ENCODE data around the gene CD300LG. TPM values are rescaled to one million over a fixed set of nuclear protein-coding genes. Genes with fewer than 3 reads are reported as not detected.
A peak's percentile ranks its signal among the peaks of the same experiment; 100 is the strongest.
"Not testable (repeated sequence)": the region's sequence is repeated elsewhere in the genome, so short reads cannot be mapped to it uniquely, and the experiment has no call there.

CD300LG gene, protein sequence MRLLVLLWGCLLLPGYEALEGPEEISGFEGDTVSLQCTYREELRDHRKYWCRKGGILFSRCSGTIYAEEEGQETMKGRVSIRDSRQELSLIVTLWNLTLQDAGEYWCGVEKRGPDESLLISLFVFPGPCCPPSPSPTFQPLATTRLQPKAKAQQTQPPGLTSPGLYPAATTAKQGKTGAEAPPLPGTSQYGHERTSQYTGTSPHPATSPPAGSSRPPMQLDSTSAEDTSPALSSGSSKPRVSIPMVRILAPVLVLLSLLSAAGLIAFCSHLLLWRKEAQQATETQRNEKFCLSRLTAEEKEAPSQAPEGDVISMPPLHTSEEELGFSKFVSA
- total RNA-seq: not detected

DNA sequence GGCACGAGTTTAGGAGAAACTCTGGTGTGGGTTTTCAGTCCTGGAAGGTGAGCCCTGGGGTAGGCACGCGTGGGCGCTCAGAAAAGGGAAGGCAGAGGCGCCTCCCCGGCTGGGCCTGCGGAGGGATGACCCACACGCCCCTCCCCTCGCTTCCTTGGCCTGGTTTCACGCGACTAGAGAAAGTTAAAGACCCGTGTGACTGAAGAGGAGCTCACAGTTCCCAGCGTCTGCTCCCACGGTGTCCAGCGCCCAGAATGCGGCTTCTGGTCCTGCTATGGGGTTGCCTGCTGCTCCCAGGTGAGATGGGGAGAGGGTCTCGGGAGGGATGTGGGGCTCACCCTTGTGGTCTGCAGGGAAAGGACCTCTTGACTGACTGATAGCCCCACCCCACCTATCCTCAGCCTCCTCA lies at the start of gene CD300LG:
Gene CD300LG, plus strand, starts transcription at position 214 of the 409 bp plus-strand sequence. Its CDS starts 41 bp downstream, at position 255.
- ATAC-seq (no peak), DNase-seq (ENCODE audit: low spot score) (no peak)
- H3K36me3 Mint-ChIP-seq: no peaks in the 10 kb centered on the region
- H3K27ac Mint-ChIP-seq: no peak within 1 kb of the TSS
- no peaks in the 10 kb centered on the region for H3K4me1 Mint-ChIP-seq (ENCODE audit: low read depth in 2 of 2)
- H3K27me3 Mint-ChIP-seq: peaks cover 8 to 29% of the 10 kb centered on the region in 2 donors
- no peaks in the 10 kb centered on the region for H3K9me3 Mint-ChIP-seq
- no peak within 1 kb of the TSS for H3K4me3 Mint-ChIP-seq

DNA sequence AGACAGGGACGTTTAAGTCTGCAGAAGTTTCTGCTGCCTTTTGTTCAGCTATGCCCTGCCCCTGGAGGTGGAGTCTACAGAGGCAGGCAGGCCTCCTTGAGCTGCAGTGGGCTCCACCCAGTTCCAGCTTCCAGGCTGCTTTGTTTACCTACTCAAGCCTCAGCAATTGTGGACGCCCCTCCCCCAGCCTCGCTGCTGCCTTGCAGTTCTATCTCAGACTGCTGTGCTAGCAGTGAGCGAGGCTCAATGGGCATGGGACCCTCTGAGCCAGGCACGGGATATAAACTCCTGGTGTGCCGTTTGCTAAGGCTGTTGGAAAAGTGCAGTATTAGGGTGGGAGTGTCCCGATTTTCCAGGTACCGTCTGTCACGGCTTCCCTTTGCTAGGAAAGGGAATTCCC lies 49.0 kb upstream of the CD300LG start:
- peaks cover 43 to 48% of the 10 kb centered on the region in 2 donors for H3K27me3 Mint-ChIP-seq
- ATAC-seq; DNase-seq (ENCODE audit: low spot score); H3K4me3 Mint-ChIP-seq; H3K27ac Mint-ChIP-seq; H3K9me3 Mint-ChIP-seq; H3K4me1 Mint-ChIP-seq (ENCODE audit: low read depth in 2 of 2); H3K36me3 Mint-ChIP-seq: not testable (repeated sequence)

DNA sequence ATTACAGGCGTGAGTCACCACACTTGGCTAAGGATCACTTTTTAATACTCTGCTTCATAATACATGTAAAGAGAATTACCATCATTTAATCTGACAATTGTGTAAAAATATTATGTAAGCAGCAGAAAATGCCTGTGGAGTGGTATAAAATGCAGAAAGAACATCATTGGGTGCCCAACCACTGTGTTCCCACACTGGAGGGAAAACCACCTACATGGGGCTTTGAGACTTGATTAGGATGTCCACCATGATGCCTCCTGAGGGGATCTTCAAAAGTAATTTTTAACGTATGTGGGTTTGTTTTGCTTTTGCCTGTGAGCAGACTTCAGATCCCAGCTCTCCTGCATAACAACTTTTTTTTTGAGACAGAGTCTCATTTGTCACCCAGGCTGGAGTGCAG lies 47.9 kb upstream of the CD300LG start:
- no peak for DNase-seq (ENCODE audit: low spot score)
- peaks cover 38 to 44% of the 10 kb centered on the region in 2 donors for H3K27me3 Mint-ChIP-seq
- no peaks in the 10 kb centered on the region for H3K4me1 Mint-ChIP-seq (ENCODE audit: low read depth in 2 of 2)
- H3K9me3 Mint-ChIP-seq: no peaks in the 10 kb centered on the region
- no peak overlapping the region for H3K27ac Mint-ChIP-seq
- H3K4me3 Mint-ChIP-seq: no peak overlapping the region
- H3K36me3 Mint-ChIP-seq: no peaks in the 10 kb centered on the region
- ATAC-seq: no peak

DNA sequence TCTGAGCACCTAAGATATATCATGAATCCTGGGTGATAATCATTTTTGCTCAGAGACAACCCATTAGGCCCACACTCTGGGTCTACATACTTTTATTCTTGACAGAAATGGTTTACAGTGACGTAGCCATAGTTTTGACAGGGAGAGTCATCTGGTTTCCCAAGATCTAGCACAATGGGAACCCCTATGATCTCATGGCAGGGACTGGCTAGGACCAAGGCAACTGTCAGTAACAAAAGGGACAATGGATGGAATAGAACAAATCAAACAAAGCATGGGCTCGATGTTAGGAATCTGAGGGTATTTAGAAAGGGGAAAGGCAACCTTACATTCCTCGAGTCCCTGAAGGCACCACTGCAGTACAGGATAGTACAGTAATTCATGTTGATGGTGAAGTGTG lies 46.2 kb upstream of the CD300LG start:
- Mint-ChIP-seq H3K4me1 (ENCODE audit: low read depth in 2 of 2) (no peaks in the 10 kb centered on the region), H3K27me3 (peaks cover 32 to 37% of the 10 kb centered on the region in 2 donors), H3K4me3 (no peak overlapping the region), H3K36me3 (no peaks in the 10 kb centered on the region), H3K27ac (no peak overlapping the region), H3K9me3 (no peaks in the 10 kb centered on the region)
- no peak for DNase-seq (ENCODE audit: low spot score)
- ATAC-seq: no peak

DNA sequence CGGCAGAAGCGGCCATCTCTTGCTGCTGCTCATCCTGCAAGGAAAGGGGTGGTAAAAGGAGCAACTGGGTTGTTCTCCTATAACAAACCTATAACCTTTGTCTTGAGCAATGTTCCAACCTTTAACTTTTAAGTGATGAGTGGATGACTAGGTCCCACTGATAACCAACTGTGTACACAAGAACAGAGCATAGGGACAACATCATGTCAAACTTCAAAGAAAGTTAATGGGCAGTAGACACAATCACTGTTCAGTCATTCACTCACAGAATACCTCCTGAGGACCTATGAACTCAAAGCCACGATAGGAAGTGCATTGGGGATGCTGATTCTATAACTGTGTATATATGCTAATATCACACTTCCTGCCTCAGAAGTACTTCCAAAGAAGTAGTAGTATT lies 45.1 kb upstream of the CD300LG start:
- no peak for ATAC-seq

DNA sequence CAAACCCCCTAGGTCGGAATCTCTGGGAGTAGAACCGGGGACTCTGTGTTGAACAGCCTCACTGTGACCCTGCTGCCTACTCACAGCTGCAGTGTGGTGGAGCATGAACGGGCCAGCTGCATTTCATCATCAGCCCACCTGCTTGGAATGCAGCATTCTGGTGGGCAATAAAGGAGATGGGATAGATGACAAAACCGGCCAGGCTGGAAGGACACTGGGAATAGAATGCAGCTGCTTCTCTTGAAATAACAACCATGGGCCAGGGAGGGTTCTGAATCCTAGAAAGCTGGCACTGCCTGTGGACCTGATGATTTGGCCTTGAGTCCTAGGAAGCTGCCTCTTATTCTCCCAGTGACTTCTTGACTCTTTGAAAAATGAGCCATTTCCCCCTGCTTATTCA lies 43.2 kb upstream of the CD300LG start:
- ATAC-seq (no peak), DNase-seq (ENCODE audit: low spot score) (no peak)
- H3K27ac Mint-ChIP-seq: no peak overlapping the region
- H3K4me1 Mint-ChIP-seq (ENCODE audit: low read depth in 2 of 2): no peaks in the 10 kb centered on the region
- H3K4me3 Mint-ChIP-seq: no peak overlapping the region
- no peaks in the 10 kb centered on the region for H3K36me3 Mint-ChIP-seq
- H3K9me3 Mint-ChIP-seq: no peaks in the 10 kb centered on the region
- peaks cover 17 to 20% of the 10 kb centered on the region in 2 donors for H3K27me3 Mint-ChIP-seq

More for the DNA sequence above, 45.1 kb upstream of the CD300LG start:
- no peak for DNase-seq (ENCODE audit: low spot score)
- no peaks in the 10 kb centered on the region for H3K9me3 Mint-ChIP-seq
- H3K27me3 Mint-ChIP-seq: peaks cover 24 to 27% of the 10 kb centered on the region in 2 donors
- no peak overlapping the region for H3K27ac Mint-ChIP-seq
- no peak overlapping the region for H3K4me3 Mint-ChIP-seq
- H3K36me3 Mint-ChIP-seq: no peaks in the 10 kb centered on the region
- no peaks in the 10 kb centered on the region for H3K4me1 Mint-ChIP-seq (ENCODE audit: low read depth in 2 of 2)

DNA sequence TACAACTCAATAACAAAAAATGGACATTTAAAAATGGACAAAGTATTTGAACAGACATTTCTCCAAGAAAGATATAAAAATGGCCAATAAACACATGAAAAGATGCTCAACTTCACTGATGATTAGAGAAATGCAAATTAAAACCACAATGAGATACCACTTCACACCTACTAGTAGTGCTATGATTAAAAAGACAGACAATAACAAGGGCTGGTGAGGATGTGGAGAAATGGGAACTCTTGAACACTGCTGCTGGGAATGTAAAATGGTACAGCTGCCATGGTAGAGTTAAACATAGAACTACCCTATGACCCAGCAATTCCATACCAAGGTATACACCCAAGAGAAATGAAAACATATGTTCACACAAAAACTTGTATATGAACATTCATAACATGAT lies 41.9 kb upstream of the CD300LG start:
- H3K4me3 Mint-ChIP-seq: no peak overlapping the region
- no peaks in the 10 kb centered on the region for H3K36me3 Mint-ChIP-seq
- ATAC-seq: no peak
- H3K27ac Mint-ChIP-seq: no peak overlapping the region
- no peaks in the 10 kb centered on the region for H3K9me3 Mint-ChIP-seq
- DNase-seq (ENCODE audit: low spot score): no peak
- H3K4me1 Mint-ChIP-seq (ENCODE audit: low read depth in 2 of 2): no peaks in the 10 kb centered on the region
- peaks cover 17 to 20% of the 10 kb centered on the region in 2 donors for H3K27me3 Mint-ChIP-seq

DNA sequence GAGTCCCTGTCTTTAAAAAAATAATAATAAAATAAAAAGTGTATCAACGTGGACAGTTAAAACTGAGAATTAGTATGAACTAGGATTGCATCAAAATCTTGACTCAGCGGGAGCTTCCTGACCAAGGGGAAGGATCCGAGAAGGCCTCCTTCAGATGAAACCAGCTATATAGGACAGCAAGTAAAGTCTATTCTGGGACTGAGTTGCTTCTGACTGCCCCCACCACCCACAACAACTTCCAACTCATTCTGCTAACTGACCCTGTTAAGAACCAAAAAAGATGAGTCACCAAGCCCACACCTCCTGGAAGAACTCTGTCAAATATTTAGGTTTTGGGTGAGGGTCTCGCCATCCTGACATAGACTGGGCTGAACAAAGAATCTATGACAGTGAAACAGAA lies 38.9 kb upstream of the CD300LG start:
- no peaks in the 10 kb centered on the region for H3K4me1 Mint-ChIP-seq (ENCODE audit: low read depth in 2 of 2)
- peaks cover 16 to 20% of the 10 kb centered on the region in 2 donors for H3K27me3 Mint-ChIP-seq
- no peaks in the 10 kb centered on the region for H3K36me3 Mint-ChIP-seq
- no peak for ATAC-seq
- H3K9me3 Mint-ChIP-seq: no peaks in the 10 kb centered on the region
- H3K27ac Mint-ChIP-seq: no peak overlapping the region
- no peak overlapping the region for H3K4me3 Mint-ChIP-seq
- DNase-seq (ENCODE audit: low spot score): no peak

DNA sequence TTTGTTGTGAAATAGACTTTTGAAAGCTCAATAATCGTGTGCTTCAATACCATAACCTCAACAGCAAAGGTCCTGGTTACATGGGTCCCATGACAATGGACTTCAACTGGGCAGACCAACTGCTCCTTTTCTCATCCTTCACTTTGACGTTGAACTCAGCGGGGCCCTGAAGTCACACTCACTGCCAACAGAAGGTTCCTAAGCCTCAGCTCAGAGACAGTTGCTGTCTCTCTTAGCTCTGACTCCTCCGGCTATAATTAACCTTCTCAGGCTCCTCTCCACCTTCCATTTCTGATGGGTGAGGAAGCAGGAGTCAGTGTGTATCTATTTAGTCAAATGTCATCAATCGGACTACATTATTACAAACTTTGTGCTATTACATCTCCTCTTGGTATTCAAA lies 37.9 kb upstream of the CD300LG start:
- H3K36me3 Mint-ChIP-seq: no peaks in the 10 kb centered on the region
- no peak overlapping the region for H3K27ac Mint-ChIP-seq
- H3K27me3 Mint-ChIP-seq: peaks cover 17% of the 10 kb centered on the region in 2 donors
- ATAC-seq: no peak
- no peaks in the 10 kb centered on the region for H3K4me1 Mint-ChIP-seq (ENCODE audit: low read depth in 2 of 2)
- DNase-seq (ENCODE audit: low spot score): no peak
- H3K9me3 Mint-ChIP-seq: no peaks in the 10 kb centered on the region
- H3K4me3 Mint-ChIP-seq: no peak overlapping the region

DNA sequence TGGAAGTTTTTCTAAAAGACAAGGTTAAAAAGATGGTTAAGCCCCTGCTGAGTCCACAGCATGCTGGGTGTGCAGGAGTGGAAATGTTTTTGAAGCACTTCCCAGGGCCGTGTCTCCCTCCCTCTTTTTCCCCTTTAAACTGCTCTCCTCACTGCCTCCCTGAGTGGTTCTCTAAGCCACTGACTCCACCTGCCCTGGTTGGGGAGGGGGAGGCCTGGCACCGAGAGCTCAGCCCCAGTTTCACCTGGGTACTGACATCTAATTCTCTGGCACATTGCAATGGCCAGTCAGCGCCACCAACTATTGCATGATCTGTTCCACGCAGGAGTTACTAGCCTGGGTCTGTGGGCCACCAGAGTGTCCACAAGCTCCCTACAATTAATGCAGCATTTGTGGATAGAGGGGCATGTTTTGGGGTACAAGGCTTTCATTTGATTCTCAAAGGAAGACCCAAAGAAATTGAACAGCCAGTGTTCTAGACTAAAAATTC lies 36.7 kb upstream of the CD300LG start:
- no peaks in the 10 kb centered on the region for H3K36me3 Mint-ChIP-seq
- H3K27ac Mint-ChIP-seq: no peak overlapping the region
- H3K27me3 Mint-ChIP-seq: peaks cover 12 to 14% of the 10 kb centered on the region in 2 donors
- no peaks in the 10 kb centered on the region for H3K4me1 Mint-ChIP-seq (ENCODE audit: low read depth in 2 of 2)
- H3K4me3 Mint-ChIP-seq: no peak overlapping the region
- H3K9me3 Mint-ChIP-seq: no peaks in the 10 kb centered on the region
- no peak for ATAC-seq
- no peak for DNase-seq (ENCODE audit: low spot score)

DNA sequence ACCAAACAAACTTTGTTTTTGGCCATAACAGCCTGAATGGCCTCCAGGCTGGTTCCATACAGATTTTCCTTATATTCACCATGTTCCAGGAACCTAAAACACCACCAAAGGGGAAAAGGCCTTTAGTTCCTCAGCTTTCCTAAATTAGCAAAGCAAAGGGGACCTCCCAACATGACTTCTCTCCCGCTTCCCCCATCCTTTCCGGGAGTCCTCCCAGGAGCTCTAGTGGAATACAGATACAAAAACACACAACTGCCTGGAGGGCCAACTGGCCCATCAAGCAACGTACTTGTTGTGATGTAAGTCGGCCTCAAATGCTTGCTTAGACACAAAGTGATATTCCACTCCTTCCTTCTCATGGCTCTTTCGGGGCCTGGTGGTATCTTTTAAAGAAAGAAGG lies 36.2 kb upstream of the CD300LG start:
- Mint-ChIP-seq H3K9me3 (no peaks in the 10 kb centered on the region), H3K27ac (no peak overlapping the region), H3K4me1 (ENCODE audit: low read depth in 2 of 2) (no peaks in the 10 kb centered on the region), H3K27me3 (peaks cover 7 to 14% of the 10 kb centered on the region in 2 donors), H3K36me3 (no peaks in the 10 kb centered on the region), H3K4me3 (no peak overlapping the region)
- ATAC-seq (no peak), DNase-seq (ENCODE audit: low spot score) (no peak)

DNA sequence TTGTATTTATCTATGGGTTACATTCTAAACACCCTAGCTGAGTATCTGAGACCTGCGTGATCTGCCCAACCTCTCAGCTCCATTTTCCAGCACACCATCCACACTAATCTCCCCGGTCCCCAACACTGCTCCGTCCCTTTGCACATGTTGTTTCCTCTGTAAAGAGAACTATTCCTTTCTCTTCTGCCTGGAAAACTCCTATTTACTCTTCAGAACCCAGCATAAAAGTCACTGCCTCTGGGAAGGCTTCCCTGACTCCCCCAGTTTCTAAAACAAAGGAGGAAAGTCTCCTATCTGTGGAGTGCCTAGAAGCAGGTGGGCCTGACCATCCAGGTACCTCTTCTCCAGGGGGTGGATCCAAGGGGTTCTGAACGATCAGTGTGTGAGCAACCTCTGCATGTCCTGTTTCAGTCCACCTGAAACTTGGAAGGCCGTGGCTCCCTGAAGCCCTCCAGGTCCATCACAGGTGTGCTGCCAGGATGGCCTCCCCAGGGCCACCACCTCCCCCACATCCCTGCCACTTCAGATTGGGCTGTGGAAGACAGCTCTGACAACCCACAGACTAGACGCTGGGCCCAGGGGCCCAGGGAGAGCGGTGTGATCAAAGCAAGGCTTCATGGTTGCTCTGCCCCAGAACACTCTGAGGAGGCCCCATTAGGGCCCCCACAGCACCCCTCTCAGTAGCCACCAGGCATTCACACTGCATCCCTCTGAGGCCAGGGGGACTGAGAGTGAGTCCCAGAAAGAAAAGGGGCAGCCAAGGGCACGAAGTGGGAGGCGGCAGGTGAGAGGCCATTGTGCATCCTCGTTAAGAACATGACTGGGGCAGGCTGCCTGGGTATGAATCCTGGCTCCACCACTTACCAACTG lies 34.3 kb upstream of the CD300LG start:
- Mint-ChIP-seq H3K27me3 (peaks cover 7 to 14% of the 10 kb centered on the region in 2 donors), H3K27ac (no peak overlapping the region), H3K36me3 (no peaks in the 10 kb centered on the region), H3K4me1 (ENCODE audit: low read depth in 2 of 2) (no peaks in the 10 kb centered on the region), H3K4me3 (no peak overlapping the region), H3K9me3 (no peaks in the 10 kb centered on the region)
- ATAC-seq: peak in 1 of 2 donors; percentile 40
- no peak for DNase-seq (ENCODE audit: low spot score)

DNA sequence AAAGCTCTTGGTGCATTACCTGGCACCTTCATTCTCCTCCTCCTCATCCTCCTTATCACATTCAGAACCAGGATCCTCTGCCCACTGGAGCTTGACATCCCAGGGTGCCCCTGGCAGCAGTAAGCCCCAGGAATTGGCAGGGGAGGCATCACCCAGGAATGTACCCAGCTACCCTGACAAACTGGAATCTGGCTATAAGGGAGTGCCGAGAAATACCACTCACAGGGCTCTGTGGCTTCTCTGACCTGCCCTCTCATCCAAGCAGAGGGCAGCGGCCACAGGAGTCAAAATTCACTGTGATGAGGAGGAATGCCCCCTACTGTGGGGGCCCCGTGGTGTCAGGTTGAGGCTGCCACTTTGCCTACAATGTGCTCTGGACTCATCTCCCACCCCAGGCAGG lies 33.6 kb upstream of the CD300LG start:
- Mint-ChIP-seq H3K9me3 (no peaks in the 10 kb centered on the region), H3K4me3 (no peak overlapping the region), H3K36me3 (no peaks in the 10 kb centered on the region), H3K27me3 (peaks cover 7 to 14% of the 10 kb centered on the region in 2 donors), H3K4me1 (ENCODE audit: low read depth in 2 of 2) (no peaks in the 10 kb centered on the region), H3K27ac (no peak overlapping the region)
- ATAC-seq (no peak), DNase-seq (ENCODE audit: low spot score) (no peak)

DNA sequence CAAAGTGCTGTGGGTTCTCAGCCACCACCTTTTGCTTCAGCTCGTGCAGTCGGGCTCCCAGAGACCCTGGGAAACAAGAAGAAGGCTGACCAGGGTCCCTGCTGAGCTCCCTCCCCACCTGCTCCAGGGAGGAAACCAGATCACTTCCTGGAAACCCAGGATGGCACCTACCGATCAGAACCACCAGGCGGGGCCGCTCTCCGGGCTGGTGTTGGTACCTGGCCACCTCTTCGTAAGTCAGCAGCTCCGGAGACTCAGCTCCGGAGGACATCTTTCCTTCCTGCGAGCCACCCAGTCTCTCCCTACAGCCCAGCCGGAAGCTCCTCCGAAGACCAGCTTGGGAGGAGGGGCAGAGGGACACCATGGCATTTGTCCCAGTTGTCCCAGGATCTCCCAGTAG lies 33.0 kb upstream of the CD300LG start:
- DNase-seq (ENCODE audit: low spot score) (no peak), ATAC-seq (no peak)
- Mint-ChIP-seq H3K36me3 (no peaks in the 10 kb centered on the region), H3K9me3 (no peaks in the 10 kb centered on the region), H3K4me3 (no peak overlapping the region), H3K27me3 (peaks cover 7 to 14% of the 10 kb centered on the region in 2 donors), H3K27ac (no peak overlapping the region), H3K4me1 (ENCODE audit: low read depth in 2 of 2) (no peaks in the 10 kb centered on the region)
